ENCODE measurements around the gene DIP2C.

DNA sequence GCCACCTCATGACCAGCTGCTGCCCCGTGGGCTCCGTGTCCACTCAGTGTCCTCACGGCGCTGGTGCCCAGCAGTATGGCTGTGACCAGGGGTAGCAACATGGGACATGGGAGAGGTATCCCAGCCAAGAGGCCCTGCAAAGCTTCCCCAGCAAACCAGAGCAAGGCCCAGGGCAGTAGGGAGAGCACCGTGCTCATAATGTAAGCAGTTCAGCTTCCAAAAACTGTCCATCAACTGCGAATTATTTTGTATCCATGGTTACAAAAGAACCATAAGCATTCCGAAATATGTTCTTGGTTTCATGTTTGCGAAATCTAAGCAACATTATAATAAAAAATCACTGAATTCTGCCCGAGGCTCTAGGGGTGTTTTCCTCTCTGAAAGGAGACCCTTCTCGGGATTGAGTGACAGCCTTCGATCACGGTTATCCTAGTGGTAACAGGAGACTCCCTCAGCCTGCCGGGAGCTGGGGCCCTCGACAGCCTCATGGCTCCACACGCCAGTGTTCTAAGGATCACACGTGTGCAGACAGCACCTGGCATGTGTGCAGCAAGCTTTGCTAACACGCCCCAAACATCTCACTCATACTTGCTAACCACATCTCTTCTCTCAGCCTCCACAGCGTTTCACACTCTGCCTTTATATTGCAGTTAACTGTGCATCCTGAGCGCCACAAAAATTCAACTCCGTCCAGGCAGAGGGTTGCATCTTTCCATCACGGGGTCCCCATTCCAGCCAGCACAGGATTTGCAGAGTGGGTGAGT, 117.6 kb downstream of the DIP2C start:
- TF ChIP-seq, protein P1, sequence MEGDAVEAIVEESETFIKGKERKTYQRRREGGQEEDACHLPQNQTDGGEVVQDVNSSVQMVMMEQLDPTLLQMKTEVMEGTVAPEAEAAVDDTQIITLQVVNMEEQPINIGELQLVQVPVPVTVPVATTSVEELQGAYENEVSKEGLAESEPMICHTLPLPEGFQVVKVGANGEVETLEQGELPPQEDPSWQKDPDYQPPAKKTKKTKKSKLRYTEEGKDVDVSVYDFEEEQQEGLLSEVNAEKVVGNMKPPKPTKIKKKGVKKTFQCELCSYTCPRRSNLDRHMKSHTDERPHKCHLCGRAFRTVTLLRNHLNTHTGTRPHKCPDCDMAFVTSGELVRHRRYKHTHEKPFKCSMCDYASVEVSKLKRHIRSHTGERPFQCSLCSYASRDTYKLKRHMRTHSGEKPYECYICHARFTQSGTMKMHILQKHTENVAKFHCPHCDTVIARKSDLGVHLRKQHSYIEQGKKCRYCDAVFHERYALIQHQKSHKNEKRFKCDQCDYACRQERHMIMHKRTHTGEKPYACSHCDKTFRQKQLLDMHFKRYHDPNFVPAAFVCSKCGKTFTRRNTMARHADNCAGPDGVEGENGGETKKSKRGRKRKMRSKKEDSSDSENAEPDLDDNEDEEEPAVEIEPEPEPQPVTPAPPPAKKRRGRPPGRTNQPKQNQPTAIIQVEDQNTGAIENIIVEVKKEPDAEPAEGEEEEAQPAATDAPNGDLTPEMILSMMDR (IDR thresholded peaks at IDR 0.05), result no peak
- no peak for TF ChIP-seq POLR2A (IDR thresholded peaks at IDR 0.05)
